HG02763 (cell line): ENCODE data around the gene TMCC2.

Experiments
- ATAC-seq: cut with Tn5 transposase; IDR thresholded peaks from one replicate; pipeline ENCODE4 v1.9.1; 2021; ENCODE audit warnings: mild to moderate bottlenecking, moderate library complexity; ENCODE audit not compliant: unreplicated experiment

Gene TMCC2

DNA sequence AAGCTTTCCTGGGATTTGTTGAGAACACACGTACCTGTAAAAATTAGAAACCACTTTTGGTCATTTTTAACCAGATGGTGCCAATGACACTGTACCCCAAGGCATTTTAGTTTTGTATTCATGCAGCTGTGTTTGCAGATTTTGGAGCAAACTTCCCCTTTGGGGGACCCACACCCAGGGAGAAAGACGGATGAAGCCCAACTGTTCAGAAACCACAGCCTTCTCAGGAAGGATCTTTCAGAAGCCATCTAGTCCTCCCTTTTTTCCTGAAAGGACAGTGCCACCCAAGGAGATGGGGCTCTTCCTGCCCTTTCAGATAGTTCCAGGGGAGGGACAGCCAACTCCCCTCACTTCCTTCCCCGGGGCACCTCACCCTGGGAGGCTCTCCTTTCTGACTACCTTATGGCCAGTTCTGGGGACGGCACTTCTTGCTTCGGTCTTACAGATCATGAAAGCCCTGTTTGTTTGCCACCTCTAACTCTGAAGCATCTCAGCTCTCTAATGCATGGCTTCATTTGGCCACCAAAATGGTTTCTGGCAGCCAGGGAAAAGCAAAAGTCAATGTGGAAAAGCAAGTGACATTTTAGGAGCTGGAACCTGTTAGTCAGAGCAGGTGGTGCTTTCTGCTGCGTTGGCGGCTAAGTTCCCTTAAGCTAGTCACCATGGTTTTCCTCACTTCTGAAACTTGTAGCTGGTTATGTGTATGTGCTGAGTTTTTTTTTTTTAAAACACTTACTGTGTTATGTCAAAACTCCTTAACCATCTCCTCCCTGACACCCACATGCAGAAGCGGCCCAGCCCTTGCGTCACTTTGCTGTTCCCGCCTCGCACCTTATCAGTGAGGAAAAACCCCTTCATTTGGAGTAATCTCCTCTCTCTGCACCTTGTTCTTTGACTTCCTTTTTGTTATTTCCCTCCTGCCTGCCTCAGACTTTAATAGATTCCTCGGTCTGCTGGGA, 10.1 kb downstream of the TMCC2 start:
- no peak for ATAC-seq

DNA sequence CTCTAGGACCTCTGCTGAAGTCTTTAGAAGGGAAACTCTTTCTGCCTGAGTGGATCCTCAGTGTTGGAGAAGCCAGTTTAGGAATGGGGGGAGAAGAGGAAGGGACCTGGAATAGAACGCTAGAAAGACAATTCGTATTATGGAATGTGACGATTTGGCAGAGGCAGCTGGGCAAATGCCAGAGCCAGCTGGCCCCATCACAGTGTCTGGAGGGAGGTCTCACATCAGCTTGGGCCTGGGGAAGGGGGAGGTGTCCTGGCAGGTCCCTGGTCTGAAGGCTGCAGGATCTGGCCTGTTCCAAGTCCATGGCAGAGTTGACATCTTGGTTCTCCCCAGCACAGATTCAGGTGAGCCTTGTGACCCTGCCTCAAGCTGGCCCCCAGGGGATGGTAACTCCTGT, 11.3 kb downstream of the TMCC2 start:
- no peak for ATAC-seq

DNA sequence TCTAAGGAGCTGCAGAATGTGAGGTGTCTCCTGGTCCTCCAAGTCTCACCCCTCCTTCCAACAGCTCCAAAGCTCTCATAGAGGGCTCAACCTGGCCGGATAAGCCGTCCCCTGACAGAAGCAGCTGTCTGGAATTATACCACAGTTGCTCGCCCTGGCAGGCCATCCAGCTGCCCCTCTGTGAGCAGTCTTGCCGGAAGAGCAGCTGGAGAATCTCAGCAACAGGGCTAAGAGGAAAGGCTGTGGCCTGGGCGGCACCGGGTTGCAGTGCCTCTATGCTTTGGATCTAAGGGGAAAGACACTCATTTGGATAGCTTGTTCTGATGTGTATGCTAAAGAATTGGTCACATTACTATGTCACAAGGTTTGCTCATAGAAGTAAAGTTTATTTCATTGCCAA, 12.4 kb downstream of the TMCC2 start:
- no peak for ATAC-seq

GRCh38 chr1:205240569-205240968, 12.8 kb downstream of the TMCC2 start:
- no peak for ATAC-seq

GRCh38 chr1:205241366-205242030, 13.8 kb downstream of the TMCC2 start:
- no peak for ATAC-seq

GRCh38 chr1:205243350-205244191, 15.8 kb downstream of the TMCC2 start:
- no peak for ATAC-seq

DNA sequence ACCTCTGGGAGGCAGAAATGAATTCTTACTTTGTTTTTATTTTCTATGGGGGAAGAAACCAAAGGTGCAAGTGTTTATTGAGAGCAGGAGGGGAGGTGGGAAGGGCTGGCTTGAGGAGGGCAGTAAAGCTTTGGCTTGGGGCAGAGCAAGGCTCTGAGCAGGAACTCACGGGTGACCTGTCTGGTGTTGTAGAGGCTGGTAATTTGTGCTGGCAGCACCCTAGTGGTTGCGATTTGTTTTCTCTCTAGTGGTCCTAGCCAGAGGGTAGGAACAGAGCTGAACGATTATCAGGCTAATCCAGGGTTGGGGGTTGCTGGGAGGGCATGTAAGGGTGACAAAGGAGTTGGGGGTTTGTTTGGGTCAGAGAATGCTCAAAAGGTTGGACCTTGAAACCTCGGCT, 16.6 kb downstream of the TMCC2 start:
- no peak for ATAC-seq

GRCh38 chr1:205245096-205245495, 17.4 kb downstream of the TMCC2 start:
- ATAC-seq = no peak

DNA sequence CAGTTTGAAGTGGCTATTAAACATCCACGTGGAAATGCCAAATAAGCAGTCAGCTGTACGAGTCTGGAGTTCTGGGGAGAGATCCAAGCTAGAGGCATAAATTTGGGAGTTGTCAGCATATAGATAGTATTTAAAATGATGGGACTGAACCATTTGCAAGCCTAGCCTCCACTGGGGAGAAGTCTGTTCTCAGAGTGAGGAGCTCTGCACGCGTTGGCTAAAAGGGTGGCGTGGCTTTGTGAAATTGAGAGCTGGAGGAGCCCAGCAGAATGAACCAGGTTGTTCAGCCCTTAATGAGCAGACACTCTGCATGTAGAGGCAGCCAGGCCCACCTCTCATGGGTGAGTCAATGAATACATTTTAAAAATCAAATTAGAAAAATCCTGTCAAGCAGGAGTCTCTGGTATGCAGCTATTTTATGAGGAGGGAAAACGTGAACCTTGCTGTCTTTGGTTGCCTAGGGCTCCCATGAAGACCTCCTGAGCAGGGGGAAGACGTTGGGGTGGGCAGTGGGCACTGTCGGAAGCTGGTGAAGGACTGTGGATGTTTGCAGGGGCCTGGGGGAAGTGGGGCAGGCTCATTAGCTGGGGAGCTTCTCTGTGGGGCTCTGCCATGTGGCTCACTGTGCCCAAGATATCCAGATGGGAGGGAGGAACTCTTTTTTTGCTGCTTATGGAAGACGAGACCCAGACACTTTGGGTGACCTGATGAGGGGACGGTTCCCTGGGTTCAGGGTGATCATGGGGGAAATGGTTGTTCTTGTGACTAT, 18.8 kb downstream of the TMCC2 start:
- no peak for ATAC-seq

DNA sequence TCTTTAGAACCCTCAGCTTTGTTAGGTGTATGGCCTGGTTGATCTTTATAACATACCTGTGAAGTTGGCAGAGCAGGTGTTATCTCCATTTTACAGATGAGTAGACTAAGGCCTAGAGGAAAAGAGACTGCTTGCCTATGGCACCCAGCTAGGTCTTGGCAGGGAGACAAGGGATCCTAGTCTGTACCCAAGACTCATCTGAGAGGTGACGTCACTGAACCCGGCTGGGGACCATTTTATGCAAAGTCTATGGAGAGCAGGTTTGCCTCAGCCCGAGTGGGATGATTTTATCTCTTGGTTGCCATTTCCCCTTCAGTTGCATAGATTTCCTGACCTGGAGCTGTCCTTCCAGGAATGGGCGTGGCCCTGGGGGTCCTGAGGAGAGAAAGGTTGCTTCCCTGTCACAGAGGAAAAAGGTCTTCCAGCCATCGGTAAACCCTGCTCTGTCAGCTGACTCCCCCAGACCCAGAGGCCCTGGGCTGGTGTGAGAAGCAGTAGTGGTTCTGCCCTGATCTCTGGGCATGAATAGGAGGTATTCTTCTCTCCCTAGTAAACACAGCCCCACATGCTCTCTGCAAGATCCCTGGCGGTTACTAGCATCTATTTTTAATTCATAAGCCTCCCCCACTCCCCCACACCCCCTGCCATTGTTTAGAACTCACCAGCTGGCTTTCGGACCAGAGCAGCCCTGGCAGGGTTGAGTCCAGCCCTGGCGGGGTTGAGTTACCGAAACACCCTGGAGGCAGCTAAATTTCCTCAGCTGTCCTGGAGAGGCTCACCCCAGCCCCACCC, 19.6 kb downstream of the TMCC2 start:
- ATAC-seq = no peak

- ATAC-seq = no peak
Measured at GRCh38 chr1:205248793-205249601, 21.3 kb downstream of the TMCC2 start.

DNA sequence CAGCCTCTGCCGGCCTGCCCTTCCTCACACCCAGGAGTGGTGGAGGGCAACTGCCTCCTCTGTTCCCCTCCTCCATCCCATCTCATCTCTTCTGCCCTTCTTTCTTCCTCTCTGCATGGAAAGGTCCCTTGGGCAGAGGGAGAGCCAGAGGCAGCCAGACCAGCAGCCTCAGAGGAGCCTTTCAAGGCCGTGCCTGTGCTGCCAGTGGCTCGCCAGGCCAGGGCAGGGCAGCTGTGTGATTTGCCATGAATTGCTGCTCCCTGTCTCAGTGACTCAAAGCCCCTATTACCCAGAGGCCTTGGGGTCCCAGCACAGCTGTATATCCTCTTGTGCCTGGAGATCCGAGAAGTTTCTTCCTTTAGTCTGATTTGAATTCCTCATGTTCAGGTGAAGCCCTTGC, 21.9 kb downstream of the TMCC2 start:
- no peak for ATAC-seq

DNA sequence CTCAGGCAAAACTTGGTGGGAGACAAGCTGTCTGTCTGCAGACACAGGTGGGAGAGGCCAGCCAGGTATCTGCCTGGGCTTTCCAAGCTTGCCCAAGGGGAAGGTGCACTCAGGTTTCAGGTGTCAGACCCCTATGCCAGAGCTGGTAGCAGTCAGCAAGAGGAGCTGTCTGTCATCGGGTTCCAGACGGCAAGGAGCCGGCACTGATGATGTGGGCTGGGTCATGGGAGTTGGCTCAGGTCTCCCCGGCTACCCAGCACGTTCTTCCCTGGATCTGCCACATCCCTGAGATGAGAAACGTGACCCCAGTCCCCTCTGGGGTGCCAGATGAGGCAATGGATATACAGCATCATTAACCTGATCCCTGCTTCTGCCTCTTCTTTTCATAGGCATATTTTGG, 23.0 kb downstream of the TMCC2 start:
- no peak for ATAC-seq

- ATAC-seq = no peak
Measured at GRCh38 chr1:205251576-205251975, 23.8 kb downstream of the TMCC2 start.

GRCh38 chr1:205255941-205256780, 28.4 kb downstream of the TMCC2 start:
- peak; percentile 51 for ATAC-seq

- no peak for ATAC-seq
Measured at GRCh38 chr1:205256951-205257625, 29.3 kb downstream of the TMCC2 start.

DNA sequence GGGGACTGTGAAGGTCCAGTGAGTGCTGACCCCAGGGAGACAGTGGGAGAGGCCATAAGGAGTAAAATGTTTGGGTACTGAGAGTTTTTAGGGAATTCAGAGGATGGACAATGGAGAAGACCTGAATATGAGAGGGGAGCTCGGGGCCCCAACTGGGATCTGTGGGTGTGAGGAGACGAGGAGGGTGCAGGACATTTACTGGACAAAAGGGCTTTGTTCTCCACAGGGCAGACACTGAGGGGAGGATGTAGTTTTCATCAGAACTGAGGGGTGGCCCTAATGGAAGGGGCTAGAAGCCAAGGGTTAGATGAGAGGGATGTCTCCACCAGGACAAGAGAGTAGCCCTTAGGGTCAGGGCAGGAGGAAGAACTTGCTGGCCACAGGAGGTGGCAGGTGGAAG, 30.0 kb downstream of the TMCC2 start:
- no peak for ATAC-seq
